GM19455 (cell line): ENCODE measurements around the gene CDH23.

Experiments
- ATAC-seq: cut with Tn5 transposase; IDR thresholded peaks from one replicate; pipeline ENCODE4 v1.9.1; 2021; ENCODE audit not compliant: unreplicated experiment

CDH23 gene

DNA sequence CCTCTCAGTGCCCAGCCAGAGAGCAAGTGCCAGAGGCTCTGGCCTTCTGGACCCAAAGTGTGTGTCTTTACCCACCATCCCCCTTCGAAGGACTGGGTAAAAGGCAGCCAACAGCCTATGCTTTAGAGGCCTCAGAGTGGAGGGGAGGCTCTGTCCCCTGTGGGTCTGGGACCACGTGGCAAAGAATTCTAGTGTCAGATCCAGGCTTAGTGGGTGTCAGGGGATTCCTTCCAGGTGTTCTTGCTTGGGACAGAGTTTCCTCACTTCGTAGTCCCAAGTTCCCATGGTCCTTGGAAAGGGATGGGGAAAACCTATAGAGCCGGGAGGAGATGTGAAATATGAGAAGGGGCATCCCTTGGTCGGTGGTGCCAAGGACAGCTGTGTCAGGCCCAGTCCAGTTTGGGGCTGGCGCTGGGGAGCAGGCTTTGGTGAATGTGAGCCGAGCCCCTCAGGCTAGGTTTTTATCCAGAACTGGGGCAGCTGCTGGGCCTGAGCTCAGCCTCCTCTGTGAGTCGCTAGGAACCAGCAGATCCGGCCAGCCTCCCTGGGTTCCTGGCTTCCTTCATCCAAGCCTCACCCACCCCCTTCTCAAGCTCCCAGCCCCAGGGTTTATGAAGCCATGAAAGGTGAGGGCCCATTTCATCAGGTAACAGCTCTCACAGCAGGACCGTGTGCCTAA, 251.7 kb downstream of the CDH23 start:
- ATAC-seq, result no peak

DNA sequence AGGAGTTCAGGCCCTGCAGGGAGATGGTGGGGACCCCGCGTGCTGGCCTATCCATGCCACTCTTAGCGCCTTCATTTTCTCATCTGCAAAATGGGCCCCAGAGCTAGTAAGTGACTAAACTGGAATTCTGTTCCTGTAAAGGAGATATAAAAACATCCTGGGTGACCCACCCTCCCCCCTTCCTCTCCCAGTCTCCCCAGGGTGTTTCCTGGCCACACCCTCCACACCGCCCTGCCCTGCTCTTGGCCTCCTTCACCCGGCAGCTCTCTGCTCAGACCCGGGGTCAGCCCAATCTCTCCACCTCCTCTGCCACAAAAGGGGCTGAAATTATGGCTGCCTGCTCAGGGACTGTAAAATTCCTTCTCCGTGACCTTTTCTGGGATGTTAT, 252.2 kb downstream of the CDH23 start:
- ATAC-seq, result no peak

DNA sequence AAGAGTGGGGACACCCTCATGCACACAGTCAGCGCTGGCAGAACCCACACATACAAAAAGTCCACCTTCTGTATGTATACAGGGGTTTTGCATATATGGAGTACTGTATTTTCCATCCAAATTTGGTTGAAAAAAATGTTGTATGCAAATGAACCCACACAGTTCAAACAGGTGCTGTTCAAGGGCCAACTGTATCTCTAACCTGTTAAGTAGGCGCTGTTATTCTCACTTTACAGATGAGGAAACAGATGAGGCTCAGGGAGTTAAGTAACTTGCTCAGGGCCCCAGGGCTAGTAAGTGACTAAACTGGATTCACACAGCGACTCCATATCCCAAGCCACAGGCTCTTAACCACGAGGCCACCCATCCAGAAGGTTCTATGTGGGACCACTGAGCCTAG, 252.9 kb downstream of the CDH23 start:
- ATAC-seq, result no peak

DNA sequence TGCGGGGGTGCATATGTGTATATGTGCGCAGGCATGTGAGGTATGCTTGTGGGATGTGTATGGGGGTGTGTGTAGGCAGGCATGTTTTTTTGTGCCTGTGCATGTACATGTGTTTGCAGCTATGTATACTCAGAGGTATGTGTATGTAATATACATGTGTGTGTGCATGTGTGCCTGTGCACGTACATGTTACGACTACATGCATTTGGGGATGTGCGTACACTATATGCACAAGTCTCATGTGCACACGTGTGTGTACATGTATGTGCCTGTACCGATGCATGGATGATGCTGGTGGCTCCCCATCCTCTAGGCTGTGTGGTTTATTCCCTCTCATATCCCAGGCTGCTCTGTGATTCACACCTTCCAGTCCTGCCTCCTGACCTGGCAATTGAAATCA, 253.7 kb downstream of the CDH23 start:
- ATAC-seq, result no peak

DNA sequence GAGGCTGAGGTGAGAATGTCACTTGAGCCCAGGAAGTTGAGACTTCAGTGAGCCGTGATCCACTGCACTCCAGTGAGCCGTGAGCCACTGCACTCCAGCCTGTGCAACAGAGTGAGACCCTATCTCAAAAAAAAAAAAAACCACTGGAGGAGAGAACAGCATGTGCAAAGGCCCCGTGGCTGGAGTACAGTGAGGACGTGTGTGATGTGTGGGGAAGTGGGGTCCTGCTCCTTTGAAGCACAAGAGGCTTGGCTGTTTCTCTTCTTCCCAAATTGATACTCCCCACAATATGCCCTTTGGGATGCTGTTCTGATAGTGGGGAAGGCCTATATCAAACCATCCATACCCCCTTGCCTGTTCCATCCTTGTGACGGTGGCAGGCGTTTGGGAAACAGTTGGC, 254.7 kb downstream of the CDH23 start:
- ATAC-seq, result no peak

DNA sequence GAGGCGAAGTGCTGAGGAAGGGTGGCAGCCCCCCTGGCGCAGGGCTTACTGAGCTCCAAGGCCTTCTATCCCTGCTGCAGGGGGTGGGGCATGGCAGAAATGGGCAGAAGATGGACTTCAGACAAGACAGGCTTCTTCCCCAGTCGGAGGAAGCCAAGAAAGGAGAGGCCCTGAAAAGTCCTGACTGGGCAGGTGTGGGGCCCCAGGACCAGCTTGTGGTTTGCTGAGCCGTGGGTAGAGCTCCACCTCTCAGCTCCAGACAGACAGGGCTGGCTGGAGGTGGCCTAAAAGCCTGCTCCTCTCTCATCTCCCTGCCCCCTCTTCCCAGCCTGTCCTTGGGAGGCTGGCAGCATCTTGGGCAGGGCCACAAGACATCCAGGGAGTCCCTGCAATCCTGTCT, 255.2 kb downstream of the CDH23 start:
- ATAC-seq, result no peak

DNA sequence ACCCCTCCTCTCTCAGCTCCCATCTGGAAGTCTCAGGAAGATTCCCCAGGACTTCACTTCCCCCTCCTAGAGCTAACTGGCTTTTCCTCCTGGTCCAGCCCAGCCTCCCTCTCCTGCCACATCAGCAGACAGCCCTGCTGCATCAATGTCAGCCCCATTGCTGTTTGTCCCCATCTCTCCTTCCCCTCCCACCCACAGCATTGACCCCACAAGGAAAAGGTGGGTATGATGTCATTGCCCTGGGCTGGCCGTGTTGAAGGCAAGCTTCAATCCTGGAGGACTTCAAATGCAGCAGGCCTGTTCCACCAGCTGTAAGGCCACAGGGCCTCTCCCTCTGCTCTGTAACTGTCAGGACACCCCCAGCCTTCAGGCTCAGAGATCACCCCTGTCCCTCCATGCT, 256.3 kb downstream of the CDH23 start:
- ATAC-seq, result no peak

DNA sequence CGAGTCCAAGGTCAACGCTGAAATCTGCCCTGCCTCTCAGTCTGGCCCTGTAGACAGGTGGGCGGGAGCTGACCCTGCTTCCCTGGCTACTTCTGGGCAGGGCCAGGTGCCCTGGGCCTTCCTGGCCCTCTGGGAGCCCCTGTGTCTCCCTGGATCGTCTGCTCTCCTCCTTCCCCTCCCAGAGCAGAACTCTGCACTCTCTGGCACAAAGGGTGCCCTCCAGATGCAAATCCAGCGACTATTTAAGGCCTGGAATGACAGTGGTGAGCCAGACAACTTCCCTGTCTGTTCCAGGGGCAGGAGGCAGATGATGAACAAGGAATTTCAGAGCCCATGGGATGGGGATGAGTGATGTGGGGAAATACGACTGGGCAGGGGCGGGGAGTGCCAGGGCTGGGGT, 259.5 kb downstream of the CDH23 start:
- ATAC-seq, result no peak

DNA sequence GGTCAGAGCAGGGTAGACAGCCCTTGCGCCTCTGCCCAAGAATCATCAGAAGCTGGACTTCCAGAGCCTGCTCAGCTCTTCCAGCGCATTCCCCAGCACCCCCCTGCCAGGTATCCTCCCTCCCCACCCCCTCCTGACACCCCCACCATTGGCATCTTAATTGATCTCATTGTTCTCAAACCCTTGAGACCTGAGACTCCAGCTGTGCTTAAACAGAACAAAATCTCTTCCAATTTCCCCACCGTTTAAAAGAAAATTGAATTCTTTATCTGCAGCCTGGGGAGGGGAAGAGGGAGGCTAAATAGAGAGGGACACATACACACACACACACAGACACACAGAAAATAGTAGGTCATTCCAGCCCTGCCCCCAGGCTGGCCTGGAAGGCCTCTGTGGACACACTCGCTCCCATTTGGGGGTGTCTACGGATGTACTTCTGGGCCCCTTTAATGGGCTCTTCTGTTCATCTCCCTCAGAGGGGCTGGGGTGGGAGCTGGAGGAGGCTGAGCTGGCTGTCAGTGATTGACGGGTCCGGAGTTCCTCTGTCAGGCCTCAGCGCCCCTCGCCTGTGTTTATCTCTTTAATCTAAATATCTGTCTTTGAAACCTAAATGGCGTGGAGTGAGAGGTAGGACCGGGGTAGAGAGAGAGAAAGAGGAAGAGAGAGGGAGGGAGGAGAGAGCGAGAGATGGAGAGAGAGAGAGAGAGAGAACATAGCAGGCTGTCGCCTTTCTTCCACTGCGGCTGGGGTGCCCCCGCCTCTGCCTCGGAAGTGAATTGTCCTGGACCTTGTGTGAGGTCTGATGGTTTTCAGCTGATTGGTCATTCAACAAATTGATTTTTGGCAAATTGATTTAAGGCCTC, 261.1 kb downstream of the CDH23 start:
- ATAC-seq, result no peak

DNA sequence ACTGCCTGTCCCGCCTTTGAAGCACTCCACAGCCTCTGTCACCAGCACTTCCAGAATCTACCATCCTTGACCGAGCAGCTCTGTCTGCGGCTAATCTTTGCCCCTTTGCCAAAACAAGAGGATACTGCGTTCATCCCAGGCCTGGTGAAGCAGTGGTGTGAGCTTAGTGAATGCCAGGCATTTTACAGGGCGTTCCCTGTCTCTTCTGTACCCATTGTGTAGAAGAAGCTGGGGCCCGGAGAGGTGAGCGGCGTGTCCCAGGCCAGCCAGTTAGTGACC, 261.7 kb downstream of the CDH23 start:
- ATAC-seq, result no peak

DNA sequence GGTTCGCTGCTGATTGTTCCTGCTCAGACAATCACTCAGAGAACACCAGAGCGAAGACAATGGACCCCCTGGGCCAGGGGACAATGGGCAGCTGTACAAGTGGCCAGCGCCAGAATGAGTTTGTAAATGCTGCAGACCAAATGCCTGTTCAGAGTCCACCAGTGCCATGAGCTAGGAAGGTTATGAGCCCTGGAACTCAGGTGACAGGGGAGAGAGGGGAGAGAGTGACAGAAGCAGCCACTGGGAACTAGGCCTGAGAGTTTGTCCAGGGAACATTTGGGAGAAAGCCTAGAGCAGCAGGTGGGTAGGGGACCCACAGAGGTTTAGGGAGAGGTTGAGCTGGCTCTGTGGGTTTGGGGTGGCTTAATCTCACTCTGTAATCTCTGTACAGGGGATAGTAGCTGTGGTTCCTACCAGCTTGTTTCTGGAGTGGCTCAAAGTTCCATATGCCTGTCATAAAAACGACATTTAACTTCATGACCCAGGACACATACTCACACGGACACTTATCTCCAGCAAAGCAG, 262.5 kb downstream of the CDH23 start:
- no peak for ATAC-seq

DNA sequence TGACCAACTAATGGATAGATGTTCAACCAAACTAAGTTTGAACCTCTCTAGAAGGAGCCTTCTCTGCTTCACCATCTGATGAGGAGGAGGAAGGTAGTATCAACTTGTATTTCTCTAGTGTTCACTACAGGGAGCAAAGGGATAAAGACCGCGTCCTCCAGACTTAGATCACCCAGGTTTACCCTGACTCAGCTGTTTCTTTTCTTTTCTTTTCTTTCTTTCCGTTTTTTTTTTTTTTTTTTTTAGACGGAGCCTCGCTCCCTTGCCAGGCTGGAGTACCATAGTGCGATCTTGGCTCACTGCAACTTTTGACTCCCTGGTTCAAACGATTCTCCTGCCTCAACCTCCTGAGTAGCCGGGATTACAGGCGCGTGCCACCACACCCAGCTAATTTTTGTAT, 263.0 kb downstream of the CDH23 start:
- no peak for ATAC-seq

DNA sequence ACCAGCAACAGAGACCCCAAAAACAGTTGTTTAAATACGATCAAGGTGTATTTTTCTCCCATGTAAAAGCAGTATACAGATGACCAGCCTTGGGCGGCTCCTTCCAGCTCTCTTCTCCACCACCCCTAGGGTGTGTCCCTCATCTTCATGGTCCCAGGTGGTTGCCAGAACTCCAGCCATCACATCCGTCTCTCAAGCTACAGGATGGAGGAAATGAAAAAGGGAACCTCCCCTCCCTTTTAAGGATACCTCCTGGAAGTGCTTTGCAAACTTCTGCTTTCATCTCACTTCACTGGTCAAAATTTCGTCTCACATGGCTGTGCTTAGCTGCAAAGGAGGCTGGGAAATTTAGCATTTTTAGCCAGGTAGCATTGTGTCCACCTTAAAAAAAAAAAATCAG, 263.6 kb downstream of the CDH23 start:
- no peak for ATAC-seq

DNA sequence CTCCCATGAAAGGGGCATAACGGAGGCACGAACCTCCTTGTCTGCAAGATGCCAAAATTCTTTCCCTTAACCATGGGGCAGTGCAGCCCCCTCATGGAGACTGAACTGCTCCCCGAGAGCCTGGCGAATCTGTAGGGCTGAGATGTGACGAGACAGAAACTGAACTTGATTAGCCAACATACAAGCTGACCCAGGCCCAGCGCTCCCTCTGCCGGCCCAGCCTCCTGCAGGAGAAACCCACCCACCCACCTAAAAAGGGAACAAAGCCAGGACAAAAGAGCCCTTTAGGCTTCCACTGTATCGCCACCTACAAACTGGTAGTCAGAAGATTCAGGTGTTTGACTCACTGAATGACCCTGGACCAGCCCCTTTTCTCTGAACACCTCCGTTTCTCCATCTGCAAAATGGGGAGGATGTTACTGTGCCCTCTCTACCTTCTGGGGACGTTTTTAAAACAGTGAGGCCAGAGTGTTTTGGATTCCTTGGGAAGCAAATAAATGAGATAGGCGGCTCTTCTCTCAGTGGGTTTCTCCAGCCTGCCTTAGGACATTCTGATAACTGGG, 264.4 kb downstream of the CDH23 start:
- ATAC-seq, result no peak

DNA sequence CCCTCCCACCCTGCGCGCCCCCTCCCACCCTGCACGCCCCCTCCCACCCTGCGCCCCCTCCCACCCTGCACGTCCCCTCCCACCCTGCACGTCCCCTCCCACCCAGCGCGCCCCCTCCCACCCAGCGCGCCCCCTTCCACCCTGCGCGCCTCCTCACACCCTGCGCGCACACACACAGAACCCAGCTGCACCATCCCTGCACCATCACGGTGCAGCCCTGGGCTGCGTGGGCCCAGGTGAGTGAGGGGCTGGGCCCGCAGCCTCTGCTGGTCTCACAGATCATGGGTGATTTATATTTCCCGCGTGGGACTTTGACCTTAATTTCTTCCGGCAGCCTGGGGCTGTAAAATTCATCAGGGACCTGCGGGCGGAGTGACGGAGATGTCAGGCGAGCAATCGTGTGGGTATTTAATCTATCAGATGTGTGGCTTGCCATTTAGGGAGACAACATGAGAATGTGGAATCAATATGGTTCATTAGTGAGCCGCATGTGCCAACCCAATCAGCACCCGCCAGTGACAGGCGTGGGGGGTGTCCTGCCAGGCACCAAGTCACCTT, 265.1 kb downstream of the CDH23 start:
- no peak for ATAC-seq

DNA sequence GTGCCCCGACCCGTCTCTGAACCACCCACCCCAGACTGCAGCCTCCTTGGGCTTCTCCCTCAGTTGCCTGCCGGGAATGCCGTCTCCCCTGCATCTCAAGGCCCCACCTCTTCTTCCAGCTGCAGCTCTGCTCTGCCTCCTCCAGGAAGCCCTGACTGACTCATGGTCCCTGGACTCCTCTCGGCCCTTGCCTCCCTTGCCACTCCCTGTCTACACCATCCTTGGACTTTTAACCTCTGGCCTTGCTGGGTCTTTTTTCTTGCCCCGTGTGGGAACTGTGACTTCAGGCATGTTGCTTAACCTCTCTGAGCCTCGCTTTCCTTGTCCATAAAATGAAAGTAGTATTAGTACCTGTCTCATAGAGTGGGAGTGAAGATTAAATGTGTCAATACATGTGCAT, 266.6 kb downstream of the CDH23 start:
- ATAC-seq, result no peak

DNA sequence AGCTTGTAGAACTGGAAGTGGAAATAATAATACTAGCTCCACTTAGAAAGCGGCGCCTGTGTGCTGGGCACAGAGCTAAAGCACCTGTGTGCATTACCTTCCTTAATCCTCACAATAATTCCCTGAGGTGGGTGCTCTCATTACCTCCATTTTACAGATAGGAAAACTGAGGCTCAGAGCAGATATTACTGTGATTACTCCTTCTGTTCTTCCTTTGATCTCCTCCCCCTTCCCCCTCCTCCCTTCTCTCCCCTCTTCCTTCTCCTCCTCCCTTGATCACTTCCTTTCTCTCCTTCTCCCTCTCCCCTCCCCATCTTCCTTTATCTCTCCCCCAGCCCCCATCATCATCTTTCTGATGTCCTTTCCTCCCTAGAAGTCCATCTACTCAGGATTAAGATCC, 267.9 kb downstream of the CDH23 start:
- no peak for ATAC-seq

DNA sequence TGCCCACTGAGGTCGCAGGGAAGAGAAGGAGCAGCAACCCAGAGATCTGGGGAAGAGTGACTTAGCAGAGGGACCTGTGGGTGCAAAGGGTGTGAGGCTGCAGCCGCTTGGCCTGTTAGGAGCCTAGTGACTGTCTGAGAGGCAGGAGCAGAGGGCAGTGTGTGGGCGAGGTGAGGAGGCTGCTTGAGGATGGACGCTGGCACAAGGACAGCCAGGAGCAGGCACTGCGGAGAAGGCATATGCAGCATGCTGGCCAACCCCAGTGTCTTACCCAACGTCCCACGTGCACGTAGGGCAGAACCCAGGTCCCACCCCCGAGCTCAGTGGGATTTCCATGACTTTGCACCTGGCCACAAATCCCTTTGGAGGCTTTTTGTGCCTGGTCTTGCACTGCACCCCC, 268.7 kb downstream of the CDH23 start:
- no peak for ATAC-seq

DNA sequence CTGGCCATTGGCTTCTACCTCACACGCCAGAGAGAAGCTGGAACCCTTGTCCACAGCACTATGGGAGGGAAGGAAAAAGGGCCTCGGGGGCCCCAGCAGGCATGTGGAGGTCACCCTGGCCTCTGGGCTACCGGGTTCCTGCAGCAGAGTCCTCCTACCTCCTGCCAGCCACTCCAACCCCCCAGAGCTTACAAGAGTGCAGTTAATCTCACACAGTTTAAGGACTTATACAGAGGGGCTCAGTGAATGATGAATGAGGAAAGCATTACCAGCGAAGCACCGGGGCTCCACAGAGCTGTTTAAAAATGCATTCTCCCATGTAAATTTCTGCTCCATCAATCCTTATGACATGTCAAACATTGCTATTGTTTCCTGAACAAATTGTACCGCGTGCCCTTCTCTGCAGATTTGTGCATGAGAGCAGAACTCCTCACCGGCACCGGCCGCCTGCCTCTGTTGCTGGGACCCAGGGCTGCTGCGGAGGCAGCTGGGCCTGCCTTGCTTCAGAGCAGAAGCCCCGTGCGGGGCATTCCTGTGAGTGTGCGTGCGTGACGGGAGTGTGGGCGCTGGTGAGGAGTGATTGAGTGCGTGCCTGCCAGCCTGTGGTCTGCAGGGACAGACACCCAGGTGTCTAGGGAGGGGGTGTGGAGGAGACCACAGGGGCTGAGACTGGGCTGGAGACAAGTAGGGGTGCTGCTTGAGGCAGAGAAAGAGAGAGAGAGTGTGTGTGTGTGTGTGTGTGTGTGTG, 270.1 kb downstream of the CDH23 start:
- no peak for ATAC-seq

DNA sequence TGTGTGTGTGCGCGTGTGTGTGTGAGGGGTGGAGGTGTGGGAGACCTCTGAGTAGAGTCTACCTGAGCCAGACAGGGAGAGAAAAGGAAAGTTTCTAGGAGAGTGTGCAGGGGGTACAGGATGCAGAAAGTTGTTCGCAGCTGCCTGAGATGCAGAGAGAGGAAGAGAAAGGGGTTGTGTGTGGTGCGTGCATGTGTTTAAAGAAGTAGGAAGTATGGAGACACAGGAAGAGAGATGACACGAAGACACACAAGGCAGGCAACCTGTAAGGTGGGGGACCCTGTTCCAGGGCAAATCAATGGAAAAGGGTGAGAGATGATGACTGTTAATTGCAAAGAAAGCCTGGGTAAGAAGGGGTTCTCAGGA, 270.6 kb downstream of the CDH23 start:
- ATAC-seq, result no peak
